ENCODE measurements around the gene MPO. TPM values are rescaled to one million over a fixed set of nuclear protein-coding genes. Genes with fewer than 3 reads are reported as not detected.

MPO gene
- total RNA-seq, 3 donors from 2014 or later, result 0.19 TPM; not detected in 2

DNA sequence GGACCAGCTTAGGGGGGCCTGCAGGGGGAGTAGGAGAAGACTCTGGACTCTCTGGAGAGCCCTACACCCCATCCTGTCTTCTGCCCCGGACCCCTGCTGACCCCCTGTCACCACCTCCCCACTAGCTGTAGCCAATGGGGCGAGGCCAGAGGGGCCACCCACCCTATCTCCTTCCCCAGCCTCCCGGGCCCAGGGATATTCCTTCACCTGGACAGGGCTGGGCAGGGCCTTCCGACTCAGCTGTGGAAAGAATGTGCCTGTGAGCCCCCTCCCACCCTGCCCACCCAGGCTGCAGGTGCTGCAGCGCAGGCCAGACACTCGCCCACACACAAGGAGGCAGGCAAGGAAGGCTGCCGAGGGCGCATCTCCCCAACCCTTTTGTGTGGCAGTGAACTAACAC is 24.9 kb upstream of the MPO start:
- intact Hi-C loops (cut with DNase I, micrococcal nuclease), result no loop called here

DNA sequence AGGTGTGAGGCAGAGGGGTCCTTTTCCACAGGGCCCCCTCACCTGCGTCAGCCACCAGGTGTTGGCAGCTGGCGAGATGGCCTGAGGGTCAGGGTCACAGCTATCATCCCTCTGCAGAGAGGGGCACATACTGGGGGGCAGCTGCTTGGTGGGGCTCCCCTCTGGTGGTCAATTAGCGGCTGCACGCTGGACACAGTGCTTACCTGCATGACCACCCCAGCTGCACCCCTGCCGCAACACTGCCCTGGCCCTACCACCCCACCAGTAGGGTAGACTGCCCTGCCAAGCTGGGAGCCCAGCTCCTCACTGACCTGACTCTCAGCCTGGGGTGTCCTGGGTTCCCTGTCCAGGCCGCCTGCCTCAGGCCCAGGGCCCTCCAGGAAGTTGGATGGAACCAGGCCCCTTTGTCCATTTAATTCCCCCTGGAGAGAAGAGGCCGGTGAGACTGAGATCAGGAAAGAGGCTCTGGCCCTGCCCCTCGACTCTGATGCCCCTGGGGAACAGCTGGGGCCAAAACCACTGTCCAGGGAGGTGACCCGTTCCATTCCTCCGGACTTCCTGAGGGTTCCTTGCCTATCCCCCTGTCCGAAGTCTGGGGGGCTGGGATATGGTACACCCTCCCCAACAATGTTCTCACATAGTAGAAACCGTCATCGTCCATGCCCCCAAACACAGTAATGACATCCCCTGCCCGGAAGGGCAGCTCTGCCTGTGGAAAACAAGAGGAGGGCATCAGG is 24.2 kb upstream of the MPO start:
- Histone ChIP-seq H3K9me3 (no peaks in the 10 kb centered on the region), H3K36me3 (ENCODE audit: low read depth) (no peaks in the 10 kb centered on the region), H3K4me1 (ENCODE audit: low read depth) (no peaks in the 10 kb centered on the region), H3K4me3 (no peak overlapping the region)
- DNase-seq (no peak), ATAC-seq (no peak)
- TF ChIP-seq, protein P1, sequence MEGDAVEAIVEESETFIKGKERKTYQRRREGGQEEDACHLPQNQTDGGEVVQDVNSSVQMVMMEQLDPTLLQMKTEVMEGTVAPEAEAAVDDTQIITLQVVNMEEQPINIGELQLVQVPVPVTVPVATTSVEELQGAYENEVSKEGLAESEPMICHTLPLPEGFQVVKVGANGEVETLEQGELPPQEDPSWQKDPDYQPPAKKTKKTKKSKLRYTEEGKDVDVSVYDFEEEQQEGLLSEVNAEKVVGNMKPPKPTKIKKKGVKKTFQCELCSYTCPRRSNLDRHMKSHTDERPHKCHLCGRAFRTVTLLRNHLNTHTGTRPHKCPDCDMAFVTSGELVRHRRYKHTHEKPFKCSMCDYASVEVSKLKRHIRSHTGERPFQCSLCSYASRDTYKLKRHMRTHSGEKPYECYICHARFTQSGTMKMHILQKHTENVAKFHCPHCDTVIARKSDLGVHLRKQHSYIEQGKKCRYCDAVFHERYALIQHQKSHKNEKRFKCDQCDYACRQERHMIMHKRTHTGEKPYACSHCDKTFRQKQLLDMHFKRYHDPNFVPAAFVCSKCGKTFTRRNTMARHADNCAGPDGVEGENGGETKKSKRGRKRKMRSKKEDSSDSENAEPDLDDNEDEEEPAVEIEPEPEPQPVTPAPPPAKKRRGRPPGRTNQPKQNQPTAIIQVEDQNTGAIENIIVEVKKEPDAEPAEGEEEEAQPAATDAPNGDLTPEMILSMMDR (IDR thresholded peaks at IDR 0.05), result no peak
- intact Hi-C loops (cut with DNase I, micrococcal nuclease), result no loop called here

More for the DNA sequence above, 24.9 kb upstream of the MPO start:
- TF ChIP-seq, protein P1 (IDR thresholded peaks at IDR 0.05), result no peak
- H3K9me3 ChIP-seq, result no peaks in the 10 kb centered on the region
- ATAC-seq, result no peak
- H3K36me3 ChIP-seq (ENCODE audit: low read depth), result no peaks in the 10 kb centered on the region
- DNase-seq, result no peak
- H3K4me1 ChIP-seq (ENCODE audit: low read depth), result no peaks in the 10 kb centered on the region
- no peak overlapping the region for H3K4me3 ChIP-seq

DNA sequence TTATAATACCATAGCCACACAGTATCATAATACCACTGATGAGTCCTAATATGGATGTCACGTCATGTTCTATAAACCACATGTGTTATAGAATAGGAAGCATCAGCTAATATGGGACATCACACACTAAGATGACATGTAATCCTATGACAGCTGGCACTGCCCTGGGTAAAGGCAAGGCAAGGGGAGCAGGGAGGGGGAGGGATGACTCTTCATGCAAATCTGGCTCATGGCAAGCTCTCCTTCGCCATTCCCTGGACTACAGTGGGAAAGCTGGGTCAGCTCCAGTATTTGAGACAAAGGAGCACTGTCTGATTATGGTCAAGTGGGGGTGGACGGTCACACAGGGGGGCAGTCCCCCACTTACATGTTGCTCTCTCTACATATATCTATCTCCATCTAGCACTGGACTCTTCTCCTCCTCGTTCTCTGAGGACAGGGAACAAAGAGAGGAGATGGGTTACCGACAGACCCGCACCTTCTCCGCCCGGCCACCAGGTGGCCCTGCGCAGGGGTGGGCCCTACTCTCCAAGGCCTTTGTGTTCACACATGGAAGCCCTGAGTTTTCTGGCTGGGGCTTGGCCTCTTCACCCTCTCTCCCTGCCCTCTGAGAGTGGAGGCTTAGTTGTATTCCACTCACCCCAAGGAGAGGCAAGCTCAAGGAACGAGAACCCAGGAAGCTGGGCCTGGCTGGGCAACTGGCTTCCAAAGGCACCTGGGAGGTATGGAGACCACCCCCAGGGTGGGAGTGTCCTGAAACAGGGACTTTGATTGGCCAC is 23.4 kb upstream of the MPO start:
- ATAC-seq (peak; percentile 90), DNase-seq (peak in 2 of 3 donors; percentile 39 to 62)
- no peaks in the 10 kb centered on the region for H3K4me1 ChIP-seq (ENCODE audit: low read depth)
- TF ChIP-seq, protein P1 (IDR thresholded peaks at IDR 0.05), result peak; percentile 52
- no peak overlapping the region for H3K4me3 ChIP-seq
- intact Hi-C loops (cut with DNase I, micrococcal nuclease), result no loop called here
- no peaks in the 10 kb centered on the region for H3K9me3 ChIP-seq
- no peaks in the 10 kb centered on the region for H3K36me3 ChIP-seq (ENCODE audit: low read depth)

DNA sequence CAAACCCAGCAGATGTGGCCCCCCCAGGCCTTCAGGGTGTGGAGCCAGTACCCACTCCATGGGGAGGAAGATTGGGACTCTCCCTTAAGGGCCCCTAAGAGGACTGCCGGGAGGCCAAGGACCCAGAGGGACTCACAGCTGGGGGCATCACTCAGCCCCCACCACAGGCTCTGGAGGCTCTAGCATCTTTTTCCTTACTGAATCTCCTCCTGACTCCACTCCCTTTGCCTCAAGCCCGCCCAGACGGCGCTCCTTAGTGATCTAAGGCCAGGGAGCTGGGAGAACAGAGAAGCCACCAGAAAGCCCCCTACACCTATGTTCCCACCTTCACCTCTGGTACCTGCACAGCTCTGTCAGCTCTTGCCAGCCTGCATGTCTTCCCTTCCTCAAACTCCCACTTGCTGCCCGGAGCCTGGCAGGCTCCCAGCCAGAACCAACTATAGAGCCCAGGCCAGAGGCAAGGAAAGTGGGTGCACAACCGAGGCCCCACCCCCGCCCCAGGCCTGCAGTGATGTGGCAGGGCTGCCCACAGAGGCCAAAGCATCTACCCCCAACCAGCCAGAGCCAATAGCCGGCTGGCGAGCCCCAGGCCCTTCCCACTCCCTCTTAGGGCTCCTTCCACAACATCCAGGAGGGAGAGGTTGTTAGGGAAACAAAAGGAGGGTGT is 22.3 kb upstream of the MPO start:
- H3K4me3 ChIP-seq, result no peak overlapping the region
- no peak for ATAC-seq
- H3K4me1 ChIP-seq (ENCODE audit: low read depth), result no peaks in the 10 kb centered on the region
- no peak for DNase-seq
- no peaks in the 10 kb centered on the region for H3K36me3 ChIP-seq (ENCODE audit: low read depth)
- intact Hi-C loops (cut with DNase I, micrococcal nuclease), result no loop called here
- H3K9me3 ChIP-seq, result no peaks in the 10 kb centered on the region
- TF ChIP-seq, protein P1 (IDR thresholded peaks at IDR 0.05), result no peak

DNA sequence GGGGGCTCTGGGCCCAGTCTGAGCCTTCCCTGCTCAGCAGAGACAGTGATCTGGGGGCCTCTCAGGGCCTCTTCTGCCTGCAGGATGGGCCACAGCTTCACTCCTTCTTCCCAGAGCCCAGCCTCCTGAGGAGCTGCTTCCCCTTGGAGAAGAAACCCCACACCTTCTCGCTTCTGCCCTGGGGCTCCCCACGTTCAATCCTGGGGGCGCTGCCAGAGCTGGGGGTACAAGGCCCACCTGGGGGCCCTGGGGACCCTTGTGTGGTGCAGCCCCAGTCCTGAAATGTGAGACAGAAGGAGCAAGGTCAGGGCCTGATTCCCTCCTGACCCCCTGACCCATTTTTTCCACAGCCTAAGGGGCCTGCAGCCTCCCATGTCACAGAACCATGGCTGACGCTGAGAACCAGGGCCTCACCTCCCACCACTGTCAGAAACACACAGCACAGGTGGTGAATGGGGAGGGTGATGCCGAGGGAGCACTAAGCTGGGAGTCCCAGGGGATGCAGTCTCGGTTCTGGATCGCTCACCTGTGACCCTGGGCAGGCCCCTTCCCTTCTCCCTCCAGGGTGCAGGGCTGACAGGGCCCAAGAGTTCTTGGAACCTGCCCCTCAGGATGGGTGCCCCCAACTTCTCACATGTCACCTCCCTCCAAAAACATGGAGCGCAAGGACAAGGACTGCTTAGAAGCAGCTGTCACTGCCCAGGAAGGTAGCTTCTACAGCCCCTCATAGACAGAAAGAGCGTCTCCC is 21.6 kb upstream of the MPO start:
- no peaks in the 10 kb centered on the region for H3K9me3 ChIP-seq
- no peaks in the 10 kb centered on the region for H3K4me1 ChIP-seq (ENCODE audit: low read depth)
- intact Hi-C loops (cut with DNase I, micrococcal nuclease), result no loop called here
- H3K4me3 ChIP-seq, result no peak overlapping the region
- TF ChIP-seq, protein P1 (IDR thresholded peaks at IDR 0.05), result no peak
- no peaks in the 10 kb centered on the region for H3K36me3 ChIP-seq (ENCODE audit: low read depth)
- DNase-seq, result no peak
- no peak for ATAC-seq

Measured in mucosa of descending colon (tissue), 3 donors.